IPS-11a (cell line): ENCODE results near the gene GPX3.

Experiments used
- H3K4me3 ChIP-seq: one replicate; pipeline ENCODE4 v1.5.1; 2013; ENCODE audit warnings: low read depth, low read length, control low read depth

Gene GPX3

GRCh38 chr5:151033217-151033934 is 13.0 kb downstream of the GPX3 start:
- no peak overlapping the region for H3K4me3 ChIP-seq

GRCh38 chr5:151034422-151035379 is 14.3 kb downstream of the GPX3 start:
- H3K4me3 ChIP-seq, result no peak overlapping the region

- no peak overlapping the region for H3K4me3 ChIP-seq
Measured at GRCh38 chr5:151036556-151036955, 16.2 kb downstream of the GPX3 start.

GRCh38 chr5:151037561-151038411 is 17.4 kb downstream of the GPX3 start:
- H3K4me3 ChIP-seq, result no peak overlapping the region

GRCh38 chr5:151038412-151038745 is 18.0 kb downstream of the GPX3 start:
- H3K4me3 ChIP-seq, result no peak overlapping the region

- H3K4me3 ChIP-seq, result no peak overlapping the region
Measured at GRCh38 chr5:151038801-151039238, 18.4 kb downstream of the GPX3 start.

GRCh38 chr5:151039665-151040064 is 19.3 kb downstream of the GPX3 start:
- H3K4me3 ChIP-seq, result no peak overlapping the region

- no peak overlapping the region for H3K4me3 ChIP-seq
Measured at GRCh38 chr5:151040211-151040747, 19.9 kb downstream of the GPX3 start.

- H3K4me3 ChIP-seq, result no peak overlapping the region
Measured at GRCh38 chr5:151041577-151042268, 21.3 kb downstream of the GPX3 start.

GRCh38 chr5:151042453-151043093 is 22.2 kb downstream of the GPX3 start:
- H3K4me3 ChIP-seq, result no peak overlapping the region

GRCh38 chr5:151047814-151048425 is 27.5 kb downstream of the GPX3 start:
- H3K4me3 ChIP-seq, result no peak overlapping the region

- H3K4me3 ChIP-seq, result no peak overlapping the region
Measured at GRCh38 chr5:151048526-151048925, 28.1 kb downstream of the GPX3 start.

- H3K4me3 ChIP-seq, result no peak overlapping the region
Measured at GRCh38 chr5:151051066-151051930, 30.9 kb downstream of the GPX3 start.

GRCh38 chr5:151051931-151052608 is 31.7 kb downstream of the GPX3 start:
- H3K4me3 ChIP-seq, result no peak overlapping the region

- no peak overlapping the region for H3K4me3 ChIP-seq
Measured at GRCh38 chr5:151052836-151053235, 32.4 kb downstream of the GPX3 start.

GRCh38 chr5:151053796-151054462 is 33.5 kb downstream of the GPX3 start:
- no peak overlapping the region for H3K4me3 ChIP-seq

GRCh38 chr5:151054709-151055108 is 34.3 kb downstream of the GPX3 start:
- H3K4me3 ChIP-seq, result no peak overlapping the region
